HL-60/S4 (cell line): ENCODE results near the gene CRABP2.

ENCODE experiments used
- in situ Hi-C: fragments of 300-500 bp; cut with MboI; formaldehyde crosslinking; loops from 2 replicates; pipeline ENCODE4 v1.14.3; 2022; ENCODE audit warnings: low sequenced_read_pairs

The CRABP2 gene

DNA sequence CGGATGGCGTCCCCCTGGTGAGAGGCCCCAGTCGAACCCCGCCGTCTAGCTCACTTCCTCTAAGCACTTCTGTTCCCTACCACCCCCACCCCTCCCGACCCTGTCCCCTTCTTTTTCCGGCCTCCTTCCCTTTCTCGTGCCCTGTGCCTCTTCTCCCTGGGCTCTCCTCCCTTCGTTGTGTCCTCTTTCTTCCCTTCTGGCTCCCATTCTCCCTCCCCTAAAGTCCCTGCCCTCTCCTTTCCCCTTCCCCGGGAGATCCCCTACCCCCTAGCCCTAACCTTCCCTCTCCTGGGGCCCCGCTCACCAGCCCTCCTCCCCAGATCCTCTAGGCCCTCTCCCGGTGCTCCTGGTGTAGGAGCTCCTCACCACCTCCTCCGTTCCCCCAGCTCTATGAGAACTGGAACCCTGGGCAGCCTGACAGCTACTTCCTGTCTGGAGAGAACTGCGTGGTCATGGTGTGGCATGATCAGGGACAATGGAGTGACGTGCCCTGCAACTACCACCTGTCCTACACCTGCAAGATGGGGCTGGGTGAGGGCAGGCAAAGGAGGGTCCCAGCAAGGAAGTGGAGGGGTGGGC is 47.6 kb downstream of the CRABP2 start:
- in situ Hi-C loops: no loop called here

DNA sequence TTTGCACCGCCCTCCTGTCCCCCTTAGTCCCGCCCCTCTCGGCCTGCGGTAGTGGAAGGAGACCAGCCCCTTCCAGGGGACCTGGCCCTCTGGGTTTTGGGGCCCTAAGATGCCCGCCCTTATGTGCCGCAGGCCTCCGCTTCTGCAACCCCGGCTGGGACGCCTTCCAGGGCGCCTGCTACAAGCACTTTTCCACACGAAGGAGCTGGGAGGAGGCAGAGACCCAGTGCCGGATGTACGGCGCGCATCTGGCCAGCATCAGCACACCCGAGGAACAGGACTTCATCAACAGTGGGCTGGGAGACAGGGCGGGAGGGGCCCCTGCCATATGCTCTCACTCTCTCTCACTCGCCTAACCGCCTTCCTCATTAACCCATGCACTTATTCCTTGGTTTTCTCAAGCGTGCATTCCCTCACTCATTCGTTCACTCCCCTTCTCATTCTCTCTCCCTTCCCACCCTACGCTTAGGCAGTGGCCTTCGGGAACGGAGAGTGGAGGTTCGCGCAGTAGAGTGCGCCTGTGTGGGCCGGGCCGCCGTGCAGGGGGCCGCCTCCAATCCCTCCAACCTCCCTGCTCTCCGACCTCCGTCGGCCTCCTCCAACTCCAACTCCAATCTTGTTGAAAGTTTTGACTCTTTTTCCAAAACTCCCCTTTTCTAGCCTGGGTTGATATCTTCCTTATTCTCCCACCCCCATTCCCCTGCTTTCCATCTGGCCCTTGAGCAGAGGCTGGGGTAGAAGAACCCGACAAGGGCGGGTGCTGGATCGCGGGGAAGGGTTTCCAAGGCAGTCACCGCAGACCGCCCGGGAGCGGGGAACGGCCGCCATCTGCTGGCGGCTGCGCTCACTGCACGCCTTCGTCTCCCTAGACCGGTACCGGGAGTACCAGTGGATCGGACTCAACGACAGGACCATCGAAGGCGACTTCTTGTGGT is 48.3 kb downstream of the CRABP2 start:
- in situ Hi-C loops: no loop called here

- in situ Hi-C loops: no loop called here
Measured at GRCh38 chr1:156655904-156656516, 49.4 kb downstream of the CRABP2 start.

DNA sequence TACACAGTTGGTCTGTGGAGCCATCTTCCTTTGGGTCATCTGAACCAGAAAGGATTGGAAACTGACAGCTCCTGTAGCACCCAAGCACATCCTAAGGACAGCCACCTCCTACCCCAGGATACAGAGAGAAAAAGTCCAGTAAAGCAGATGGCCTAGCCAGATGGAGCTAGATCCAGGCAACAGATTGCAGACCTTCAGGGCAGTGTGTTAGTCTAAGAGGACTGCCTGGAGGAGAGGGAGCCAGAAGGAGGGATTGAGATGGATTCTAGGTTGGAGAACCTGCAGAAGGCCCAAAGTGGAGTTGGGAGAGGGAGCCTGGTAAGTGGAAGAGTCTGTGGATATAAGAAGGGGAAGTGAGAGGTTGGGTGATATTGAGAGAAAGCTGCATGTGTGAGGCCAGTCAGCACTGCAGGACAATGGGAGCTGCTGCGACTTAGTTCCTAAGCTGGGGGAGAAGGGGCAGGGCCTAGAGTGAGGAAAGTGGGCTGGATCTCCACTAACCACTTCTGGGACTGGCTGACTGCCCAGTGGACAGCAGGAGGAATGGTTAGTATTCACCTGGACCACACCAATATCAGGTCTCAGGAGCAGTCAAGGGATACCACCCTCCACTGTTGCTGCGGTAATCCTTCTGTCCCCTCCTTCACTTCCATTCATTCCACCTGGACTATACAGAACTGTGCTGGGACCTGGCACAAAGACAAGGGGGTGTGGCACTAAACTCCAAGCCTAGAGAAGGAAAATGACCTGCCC is 50.1 kb downstream of the CRABP2 start:
- in situ Hi-C loops: no loop called here

GRCh38 chr1:156654700-156655099 is 50.7 kb downstream of the CRABP2 start:
- in situ Hi-C loops: no loop called here

GRCh38 chr1:156652992-156653355 is 52.4 kb downstream of the CRABP2 start:
- in situ Hi-C loops: no loop called here

DNA sequence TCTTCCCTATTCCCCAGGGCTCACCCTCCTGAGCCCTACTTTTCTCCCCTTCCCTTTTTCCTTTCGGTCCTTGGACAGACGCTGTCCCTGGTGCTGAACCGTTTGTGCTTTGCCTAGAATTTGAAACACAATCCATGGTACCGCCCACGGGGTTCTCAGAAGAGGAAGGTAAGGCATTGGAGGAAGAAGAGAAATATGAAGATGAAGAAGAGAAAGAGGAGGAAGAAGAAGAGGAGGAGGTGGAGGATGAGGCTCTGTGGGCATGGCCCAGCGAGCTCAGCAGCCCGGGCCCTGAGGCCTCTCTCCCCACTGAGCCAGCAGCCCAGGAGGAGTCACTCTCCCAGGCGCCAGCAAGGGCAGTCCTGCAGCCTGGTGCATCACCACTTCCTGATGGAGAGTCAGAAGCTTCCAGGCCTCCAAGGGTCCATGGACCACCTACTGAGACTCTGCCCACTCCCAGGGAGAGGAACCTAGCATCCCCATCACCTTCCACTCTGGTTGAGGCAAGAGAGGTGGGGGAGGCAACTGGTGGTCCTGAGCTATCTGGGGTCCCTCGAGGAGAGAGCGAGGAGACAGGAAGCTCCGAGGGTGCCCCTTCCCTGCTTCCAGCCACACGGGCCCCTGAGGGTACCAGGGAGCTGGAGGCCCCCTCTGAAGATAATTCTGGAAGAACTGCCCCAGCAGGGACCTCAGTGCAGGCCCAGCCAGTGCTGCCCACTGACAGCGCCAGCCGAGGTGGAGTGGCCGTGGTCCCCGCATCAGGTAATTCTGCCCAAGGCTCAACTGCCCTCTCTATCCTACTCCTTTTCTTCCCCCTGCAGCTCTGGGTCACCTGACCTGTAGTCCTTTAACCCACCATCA is 53.0 kb downstream of the CRABP2 start:
- in situ Hi-C loops: no loop called here
